SK-N-SH treated with all-trans-retinoic acid at 6 μM for 48 hours (cell line): Measurements from ENCODE around the gene RAB36.

Experiments used
- ATAC-seq: fragments of 200-7000 bp; cut with Tn5 transposase; 3 replicates; pipeline ENCODE4 v1.9.1; 2020; ENCODE audit warnings: mild to moderate bottlenecking, moderate library complexity
- ARNTL ChIP-seq: fragments of 450-650 bp; formaldehyde crosslinking; IDR thresholded peaks from 2 replicates; pipeline ENCODE4 v1.5.0; 2020; ENCODE audit warnings: low read depth, mild to moderate bottlenecking, moderate library complexity, borderline replicate concordance
- BACH2 ChIP-seq: fragments of 250-450 bp; sonication (Bioruptor Pico); IDR thresholded peaks from 2 replicates; pipeline ENCODE4 v1.9.0; 2021; ENCODE audit warnings: mild to moderate bottlenecking, borderline replicate concordance
- CREB5 ChIP-seq: fragments of 250-450 bp; sonication (Bioruptor Pico); IDR thresholded peaks from 2 replicates; pipeline ENCODE4 v1.5.1; 2020; ENCODE audit warnings: low read depth, mild to moderate bottlenecking, moderate library complexity
- CSDC2 ChIP-seq: fragments of 250-450 bp; sonication (Bioruptor Pico); IDR thresholded peaks from 2 replicates; pipeline ENCODE4 v1.5.0; 2020; ENCODE audit warnings: mild to moderate bottlenecking, moderate library complexity
- ESRRG ChIP-seq: fragments of 250-450 bp; sonication (Bioruptor Pico); IDR thresholded peaks from 2 replicates; pipeline ENCODE4 v1.6.1; 2021; ENCODE audit warnings: mild to moderate bottlenecking
- GLIS3 ChIP-seq: fragments of 250-450 bp; sonication (Bioruptor Pico); IDR thresholded peaks from 2 replicates; pipeline ENCODE4 v1.5.0; 2020; ENCODE audit warnings: mild to moderate bottlenecking, moderate library complexity
- ISL1 ChIP-seq: fragments of 250-450 bp; sonication (Bioruptor Pico); IDR thresholded peaks from 2 replicates; pipeline ENCODE4 v2.1.2; 2022; ENCODE audit warnings: mild to moderate bottlenecking, moderate library complexity
- OSR1 ChIP-seq: fragments of 250-450 bp; sonication (Bioruptor Pico); IDR thresholded peaks from 2 replicates; pipeline ENCODE4 v1.8.0; 2022; ENCODE audit warnings: moderate library complexity, mild to moderate bottlenecking, inconsistent platforms
- PATZ1 ChIP-seq: fragments of 250-450 bp; sonication (Bioruptor Pico); IDR thresholded peaks from 2 replicates; pipeline ENCODE4 v1.8.0; 2020; ENCODE audit warnings: mild to moderate bottlenecking, moderate library complexity, borderline replicate concordance
- PPARA ChIP-seq: fragments of 250-450 bp; sonication (Bioruptor Pico); IDR thresholded peaks from 2 replicates; pipeline ENCODE4 v1.5.0; 2020; ENCODE audit warnings: mild to moderate bottlenecking, borderline replicate concordance
- RARB ChIP-seq: fragments of 250-450 bp; sonication (Bioruptor Pico); IDR thresholded peaks from 2 replicates; pipeline ENCODE4 v1.8.0; 2021; ENCODE audit warnings: mild to moderate bottlenecking, moderate library complexity
- SNAI2 ChIP-seq: fragments of 250-450 bp; sonication (Bioruptor Pico); IDR thresholded peaks from 2 replicates; pipeline ENCODE4 v1.5.0; 2020; ENCODE audit warnings: mild to moderate bottlenecking, moderate library complexity
- TCF4 ChIP-seq: fragments of 250-450 bp; sonication (Bioruptor Pico); IDR thresholded peaks from 2 replicates; pipeline ENCODE4 v1.8.0; 2021; ENCODE audit warnings: mild to moderate bottlenecking, moderate library complexity, borderline replicate concordance
- TOX ChIP-seq: fragments of 250-450 bp; sonication (Bioruptor Pico); IDR thresholded peaks from 2 replicates; pipeline ENCODE4 v1.8.0; 2021; ENCODE audit warnings: mild to moderate bottlenecking, moderate library complexity, borderline replicate concordance
- ZC3H10 ChIP-seq: fragments of 250-450 bp; sonication (Bioruptor Pico); IDR thresholded peaks from 2 replicates; pipeline ENCODE4 v1.5.1; 2021; ENCODE audit warnings: mild to moderate bottlenecking, moderate library complexity
- ZFP3 ChIP-seq: fragments of 250-450 bp; sonication (Bioruptor Pico); IDR thresholded peaks from 2 replicates; pipeline ENCODE4 v1.5.0; 2020; ENCODE audit warnings: mild to moderate bottlenecking, moderate library complexity
- ZNF565 ChIP-seq: fragments of 450-650 bp; formaldehyde crosslinking; conservative IDR thresholded peaks from 2 replicates; pipeline ENCODE4 v1.5.0; 2020; ENCODE audit warnings: low read depth, mild to moderate bottlenecking, moderate library complexity
- ZNF70 ChIP-seq: fragments of 450-650 bp; formaldehyde crosslinking; IDR thresholded peaks from 2 replicates; pipeline ENCODE4 v1.5.0; 2020; ENCODE audit warnings: mild to moderate bottlenecking, moderate library complexity
- ZNF8 ChIP-seq: fragments of 450-650 bp; formaldehyde crosslinking; IDR thresholded peaks from 2 replicates; pipeline ENCODE4 v1.5.0; 2020; ENCODE audit warnings: mild to moderate bottlenecking, moderate library complexity
- TF ChIP-seq, protein P1 (sequence below): fragments of 250-450 bp; sonication (Bioruptor Pico); IDR thresholded peaks from 2 replicates; pipeline ENCODE4 v1.5.0; 2020; ENCODE audit warnings: mild to moderate bottlenecking, moderate library complexity
- TF ChIP-seq, protein P2 (sequence below): fragments of 250-450 bp; sonication (Bioruptor Pico); IDR thresholded peaks from 2 replicates; pipeline ENCODE4 v1.8.0; 2021; ENCODE audit warnings: low read depth, mild to moderate bottlenecking, moderate library complexity, borderline replicate concordance
- TF ChIP-seq, protein P3 (sequence below): fragments of 250-450 bp; sonication (Bioruptor Pico); IDR thresholded peaks from 2 replicates; pipeline ENCODE4 v1.5.1; 2021; ENCODE audit warnings: mild to moderate bottlenecking, moderate library complexity

RAB36 gene

DNA sequence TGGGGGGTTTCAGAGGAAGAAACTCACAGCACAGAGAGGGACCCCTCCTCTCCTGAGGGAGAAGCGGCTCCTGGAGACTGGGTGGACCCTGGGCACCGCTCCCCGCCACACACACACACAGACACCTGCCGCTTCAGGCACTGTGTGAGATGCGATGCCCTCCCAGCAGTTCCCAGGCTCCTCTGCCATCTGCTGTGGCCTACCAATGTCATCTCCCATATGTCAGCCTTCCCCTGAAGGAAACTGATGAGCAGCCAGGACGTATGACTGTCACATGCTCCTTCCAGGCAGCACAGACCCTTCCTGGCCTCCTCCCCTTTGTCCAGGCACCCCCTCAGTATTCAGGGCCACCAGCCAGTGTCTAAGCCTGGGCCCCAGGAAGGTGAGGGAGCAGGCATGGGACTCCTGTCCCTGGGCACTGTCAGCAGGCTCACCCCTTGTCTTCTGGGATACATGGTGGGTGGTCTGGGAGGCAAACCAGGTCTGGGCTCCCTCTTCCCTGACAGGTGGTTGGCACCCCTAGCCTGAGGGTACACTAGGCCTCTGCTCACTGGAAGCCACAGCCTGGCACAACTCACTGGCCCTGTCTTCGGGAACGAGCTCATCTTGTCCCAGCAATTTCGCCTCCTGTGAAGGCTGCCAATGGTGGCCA, 23.2 kb downstream of the RAB36 start:
- ATAC-seq, result no peak
- TF ChIP-seq ESRRG (no peak), RARB (CRISPR knock-in tag) (no peak), OSR1 (CRISPR knock-in tag) (no peak), TCF4 (CRISPR knock-in tag) (no peak), GLIS3 (CRISPR knock-in tag) (no peak), ZNF8 (CRISPR knock-in tag) (no peak), ZFP3 (no peak)

GRCh38 chr22:23169043-23169406, 23.7 kb downstream of the RAB36 start:
- ATAC-seq, result no peak
- no peak for TF ChIP-seq ZC3H10 (CRISPR knock-in tag)
- no peak for TF ChIP-seq ZFP3
- no peak for TF ChIP-seq ARNTL (CRISPR knock-in tag)
- no peak for TF ChIP-seq ZNF565 (CRISPR knock-in tag)
- TF ChIP-seq, protein P1, sequence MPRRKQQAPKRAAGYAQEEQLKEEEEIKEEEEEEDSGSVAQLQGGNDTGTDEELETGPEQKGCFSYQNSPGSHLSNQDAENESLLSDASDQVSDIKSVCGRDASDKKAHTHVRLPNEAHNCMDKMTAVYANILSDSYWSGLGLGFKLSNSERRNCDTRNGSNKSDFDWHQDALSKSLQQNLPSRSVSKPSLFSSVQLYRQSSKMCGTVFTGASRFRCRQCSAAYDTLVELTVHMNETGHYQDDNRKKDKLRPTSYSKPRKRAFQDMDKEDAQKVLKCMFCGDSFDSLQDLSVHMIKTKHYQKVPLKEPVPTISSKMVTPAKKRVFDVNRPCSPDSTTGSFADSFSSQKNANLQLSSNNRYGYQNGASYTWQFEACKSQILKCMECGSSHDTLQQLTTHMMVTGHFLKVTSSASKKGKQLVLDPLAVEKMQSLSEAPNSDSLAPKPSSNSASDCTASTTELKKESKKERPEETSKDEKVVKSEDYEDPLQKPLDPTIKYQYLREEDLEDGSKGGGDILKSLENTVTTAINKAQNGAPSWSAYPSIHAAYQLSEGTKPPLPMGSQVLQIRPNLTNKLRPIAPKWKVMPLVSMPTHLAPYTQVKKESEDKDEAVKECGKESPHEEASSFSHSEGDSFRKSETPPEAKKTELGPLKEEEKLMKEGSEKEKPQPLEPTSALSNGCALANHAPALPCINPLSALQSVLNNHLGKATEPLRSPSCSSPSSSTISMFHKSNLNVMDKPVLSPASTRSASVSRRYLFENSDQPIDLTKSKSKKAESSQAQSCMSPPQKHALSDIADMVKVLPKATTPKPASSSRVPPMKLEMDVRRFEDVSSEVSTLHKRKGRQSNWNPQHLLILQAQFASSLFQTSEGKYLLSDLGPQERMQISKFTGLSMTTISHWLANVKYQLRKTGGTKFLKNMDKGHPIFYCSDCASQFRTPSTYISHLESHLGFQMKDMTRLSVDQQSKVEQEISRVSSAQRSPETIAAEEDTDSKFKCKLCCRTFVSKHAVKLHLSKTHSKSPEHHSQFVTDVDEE (CRISPR knock-in tag), result no peak
- no peak for TF ChIP-seq PPARA (CRISPR knock-in tag)
- no peak for TF ChIP-seq ISL1 (CRISPR knock-in tag)
- TF ChIP-seq CSDC2, result no peak
- TF ChIP-seq TOX (CRISPR knock-in tag), result no peak
- TF ChIP-seq CREB5 (CRISPR knock-in tag), result no peak
- no peak for TF ChIP-seq RARB (CRISPR knock-in tag)
- no peak for TF ChIP-seq OSR1 (CRISPR knock-in tag)
- no peak for TF ChIP-seq ZNF8 (CRISPR knock-in tag)

DNA sequence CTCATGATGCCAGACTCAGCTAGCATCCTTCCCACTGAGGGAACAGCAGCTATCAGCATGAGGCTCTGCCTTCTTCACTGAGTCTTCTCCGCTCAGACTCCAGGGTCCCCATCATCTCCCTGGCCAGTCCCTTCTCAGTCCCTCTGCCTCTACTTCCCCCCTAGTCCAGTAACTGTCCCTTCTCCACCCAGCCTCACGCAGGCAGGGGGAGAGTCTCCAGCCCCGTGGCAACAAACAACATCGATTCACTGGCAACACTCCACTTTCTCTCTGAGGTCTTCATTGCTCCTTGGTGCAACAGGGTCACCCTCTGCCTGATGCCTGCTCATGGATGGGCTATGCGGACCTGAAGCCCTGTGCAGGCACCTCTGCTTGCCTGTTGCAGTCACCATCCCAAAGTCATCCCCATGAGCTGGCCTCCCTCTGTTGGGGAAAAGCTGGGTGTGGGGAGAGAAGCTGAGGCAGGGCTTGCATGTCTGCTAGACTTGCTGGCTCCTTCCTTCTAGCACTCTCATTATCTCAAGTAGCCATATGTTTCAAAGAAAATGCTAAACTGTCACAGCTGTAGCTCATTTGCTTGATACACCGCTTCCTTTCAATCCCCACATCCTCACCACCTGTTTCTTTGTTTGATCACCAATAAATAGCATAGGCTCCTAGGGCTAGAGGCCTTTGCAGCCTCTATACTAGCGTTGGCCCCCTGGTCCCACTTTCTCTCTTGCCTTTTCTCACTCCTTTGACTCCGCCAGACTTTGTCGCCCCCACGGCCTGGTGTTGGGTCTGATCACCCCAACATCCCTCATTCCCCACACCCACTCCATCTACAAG, 30.8 kb downstream of the RAB36 start:
- no peak for ATAC-seq
- TF ChIP-seq GLIS3 (CRISPR knock-in tag), result no peak
- no peak for TF ChIP-seq CSDC2
- no peak for TF ChIP-seq ZC3H10 (CRISPR knock-in tag)
- TF ChIP-seq TOX (CRISPR knock-in tag), result no peak
- TF ChIP-seq, protein P2, sequence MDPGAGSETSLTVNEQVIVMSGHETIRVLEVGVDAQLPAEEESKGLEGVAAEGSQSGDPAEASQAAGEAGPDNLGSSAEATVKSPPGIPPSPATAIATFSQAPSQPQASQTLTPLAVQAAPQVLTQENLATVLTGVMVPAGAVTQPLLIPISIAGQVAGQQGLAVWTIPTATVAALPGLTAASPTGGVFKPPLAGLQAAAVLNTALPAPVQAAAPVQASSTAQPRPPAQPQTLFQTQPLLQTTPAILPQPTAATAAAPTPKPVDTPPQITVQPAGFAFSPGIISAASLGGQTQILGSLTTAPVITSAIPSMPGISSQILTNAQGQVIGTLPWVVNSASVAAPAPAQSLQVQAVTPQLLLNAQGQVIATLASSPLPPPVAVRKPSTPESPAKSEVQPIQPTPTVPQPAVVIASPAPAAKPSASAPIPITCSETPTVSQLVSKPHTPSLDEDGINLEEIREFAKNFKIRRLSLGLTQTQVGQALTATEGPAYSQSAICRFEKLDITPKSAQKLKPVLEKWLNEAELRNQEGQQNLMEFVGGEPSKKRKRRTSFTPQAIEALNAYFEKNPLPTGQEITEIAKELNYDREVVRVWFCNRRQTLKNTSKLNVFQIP (CRISPR knock-in tag), result no peak
- TF ChIP-seq OSR1 (CRISPR knock-in tag), result no peak

GRCh38 chr22:23176645-23177027, 31.4 kb downstream of the RAB36 start:
- ATAC-seq, result no peak
- TF ChIP-seq ZNF8 (CRISPR knock-in tag) (no peak), CSDC2 (no peak), ZC3H10 (CRISPR knock-in tag) (no peak), ZFP3 (no peak), SNAI2 (CRISPR knock-in tag) (no peak), GLIS3 (CRISPR knock-in tag) (no peak), PATZ1 (CRISPR knock-in tag) (no peak), ZNF70 (CRISPR knock-in tag) (no peak), ISL1 (CRISPR knock-in tag) (no peak), BACH2 (CRISPR knock-in tag) (no peak), CREB5 (CRISPR knock-in tag) (no peak), TOX (CRISPR knock-in tag) (no peak), RARB (CRISPR knock-in tag) (no peak)
- TF ChIP-seq, protein P2 (CRISPR knock-in tag), result no peak
- TF ChIP-seq, protein P3, sequence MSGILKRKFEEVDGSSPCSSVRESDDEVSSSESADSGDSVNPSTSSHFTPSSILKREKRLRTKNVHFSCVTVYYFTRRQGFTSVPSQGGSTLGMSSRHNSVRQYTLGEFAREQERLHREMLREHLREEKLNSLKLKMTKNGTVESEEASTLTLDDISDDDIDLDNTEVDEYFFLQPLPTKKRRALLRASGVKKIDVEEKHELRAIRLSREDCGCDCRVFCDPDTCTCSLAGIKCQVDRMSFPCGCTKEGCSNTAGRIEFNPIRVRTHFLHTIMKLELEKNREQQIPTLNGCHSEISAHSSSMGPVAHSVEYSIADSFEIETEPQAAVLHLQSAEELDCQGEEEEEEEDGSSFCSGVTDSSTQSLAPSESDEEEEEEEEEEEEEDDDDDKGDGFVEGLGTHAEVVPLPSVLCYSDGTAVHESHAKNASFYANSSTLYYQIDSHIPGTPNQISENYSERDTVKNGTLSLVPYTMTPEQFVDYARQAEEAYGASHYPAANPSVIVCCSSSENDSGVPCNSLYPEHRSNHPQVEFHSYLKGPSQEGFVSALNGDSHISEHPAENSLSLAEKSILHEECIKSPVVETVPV (CRISPR knock-in tag), result no peak
